KG1 (cell line): ENCODE data around the gene BCAS4.

Experiments used
- DNase-seq: peaks from one replicate; lab custom pipeline; 2025; lab: John Stamatoyannopoulos, UW

BCAS4 gene

DNA sequence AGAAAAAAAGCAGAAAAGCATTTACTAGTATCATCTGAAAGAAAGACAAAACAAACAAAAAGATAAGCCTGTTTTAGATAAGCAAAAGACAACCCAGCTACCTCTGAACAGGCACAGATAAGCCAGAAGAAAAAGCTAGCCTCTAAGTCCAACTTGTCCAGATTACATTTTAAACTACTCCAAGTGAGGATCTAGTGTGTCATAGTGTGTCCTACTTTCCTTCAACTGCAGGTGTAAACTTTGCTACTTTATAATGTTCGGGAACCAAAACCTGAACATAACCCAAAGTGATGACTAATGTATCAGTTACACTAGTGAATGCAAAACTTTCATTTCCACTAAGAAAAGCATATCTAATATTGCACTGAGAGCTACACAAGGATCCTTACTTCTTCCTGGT, 116.9 kb downstream of the BCAS4 start:
- DNase-seq, result no peak

DNA sequence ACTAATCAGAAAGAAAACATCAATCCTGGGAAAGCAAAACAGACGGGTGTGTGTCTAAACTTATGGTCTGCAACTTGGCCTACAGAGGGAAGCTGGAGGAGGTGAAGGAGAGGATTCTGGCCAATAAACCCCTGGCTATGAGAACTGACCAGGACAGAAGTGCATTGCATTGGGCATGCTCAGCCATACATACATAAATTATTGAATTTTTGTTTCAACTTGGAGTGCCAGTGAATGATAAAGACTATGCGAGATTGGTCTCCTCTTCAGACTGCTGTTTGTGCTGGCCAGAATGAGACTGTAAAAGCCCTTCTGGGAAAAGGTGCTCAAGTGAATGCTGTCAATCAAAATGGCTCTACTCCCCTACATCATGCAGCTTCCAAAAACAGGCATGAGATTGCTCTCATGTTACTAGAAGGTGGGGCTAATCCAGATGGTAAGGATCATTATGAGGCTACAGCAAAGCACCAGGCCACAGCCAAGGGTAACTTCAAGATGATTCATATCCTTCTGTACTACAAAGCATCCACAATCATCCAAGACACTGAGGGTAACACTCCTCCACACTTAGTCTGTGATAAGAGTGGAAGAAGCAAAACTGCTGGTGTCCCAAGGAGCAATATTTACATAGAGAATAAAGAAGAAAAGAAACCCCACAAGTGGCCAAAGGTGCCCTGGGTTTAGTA, 119.0 kb downstream of the BCAS4 start:
- no peak for DNase-seq

GRCh38 chr20:50915424-50915823, 120.6 kb downstream of the BCAS4 start:
- DNase-seq, result no peak

DNA sequence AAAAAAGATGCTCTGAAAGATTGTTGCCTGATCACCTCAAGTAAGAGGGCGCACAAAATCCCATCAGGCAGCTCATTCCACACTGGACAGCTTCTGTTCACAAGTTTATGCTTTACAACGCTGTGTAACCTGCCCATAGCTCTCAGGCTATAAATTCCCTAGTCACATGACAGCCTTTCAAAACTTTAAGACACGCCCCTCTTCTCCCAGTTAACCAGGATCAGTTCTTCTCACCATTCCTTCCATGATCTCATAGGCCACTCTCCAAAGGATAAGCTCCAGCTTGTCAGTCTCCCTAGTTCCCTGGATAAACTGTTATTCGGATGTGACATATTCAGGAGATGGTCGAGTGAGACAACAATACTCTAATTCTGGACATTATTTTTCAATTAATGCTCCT, 121.4 kb downstream of the BCAS4 start:
- no peak for DNase-seq

- DNase-seq, result no peak
Observed at GRCh38 chr20:50916934-50917333, 122.1 kb downstream of the BCAS4 start.

DNA sequence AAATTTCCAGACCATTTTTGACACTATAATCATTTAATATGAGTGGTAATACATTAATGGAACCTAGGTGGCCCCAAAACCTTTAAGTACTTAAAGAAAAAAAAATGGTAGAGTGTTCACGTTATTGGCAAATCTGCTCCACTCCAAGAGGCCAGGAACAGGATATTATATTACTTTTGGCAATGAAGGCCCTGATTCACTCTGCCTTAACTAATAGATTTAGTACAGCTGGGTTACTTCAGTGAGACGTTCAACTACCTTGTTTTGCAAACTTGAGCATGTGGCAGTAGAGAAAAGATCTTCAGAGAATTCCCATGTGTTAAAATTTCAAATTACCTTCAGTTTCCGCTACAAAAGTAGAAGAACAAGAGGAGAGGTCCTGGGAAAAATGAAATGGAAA, 123.5 kb downstream of the BCAS4 start:
- DNase-seq, result no peak

DNA sequence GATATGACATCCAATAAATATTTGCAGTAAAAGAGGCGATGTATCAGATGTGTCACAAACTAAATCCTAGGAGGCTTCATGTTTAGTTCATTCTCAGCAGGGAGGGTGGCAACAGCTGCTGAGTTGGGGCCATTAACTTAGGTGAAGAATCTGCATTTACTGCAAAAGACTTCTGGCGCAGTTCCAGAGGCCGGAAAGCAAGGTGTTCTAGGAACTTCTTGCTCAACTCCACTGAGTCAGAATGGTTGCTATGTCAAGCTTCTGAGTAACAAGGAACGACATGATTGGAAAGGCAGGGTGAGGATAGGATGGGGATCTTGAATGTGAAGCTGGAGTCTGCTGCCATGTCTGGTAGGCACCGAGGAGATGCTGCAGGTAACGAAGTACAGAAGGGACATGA, 124.7 kb downstream of the BCAS4 start:
- no peak for DNase-seq

GRCh38 chr20:50920997-50921396, 126.1 kb downstream of the BCAS4 start:
- no peak for DNase-seq

DNA sequence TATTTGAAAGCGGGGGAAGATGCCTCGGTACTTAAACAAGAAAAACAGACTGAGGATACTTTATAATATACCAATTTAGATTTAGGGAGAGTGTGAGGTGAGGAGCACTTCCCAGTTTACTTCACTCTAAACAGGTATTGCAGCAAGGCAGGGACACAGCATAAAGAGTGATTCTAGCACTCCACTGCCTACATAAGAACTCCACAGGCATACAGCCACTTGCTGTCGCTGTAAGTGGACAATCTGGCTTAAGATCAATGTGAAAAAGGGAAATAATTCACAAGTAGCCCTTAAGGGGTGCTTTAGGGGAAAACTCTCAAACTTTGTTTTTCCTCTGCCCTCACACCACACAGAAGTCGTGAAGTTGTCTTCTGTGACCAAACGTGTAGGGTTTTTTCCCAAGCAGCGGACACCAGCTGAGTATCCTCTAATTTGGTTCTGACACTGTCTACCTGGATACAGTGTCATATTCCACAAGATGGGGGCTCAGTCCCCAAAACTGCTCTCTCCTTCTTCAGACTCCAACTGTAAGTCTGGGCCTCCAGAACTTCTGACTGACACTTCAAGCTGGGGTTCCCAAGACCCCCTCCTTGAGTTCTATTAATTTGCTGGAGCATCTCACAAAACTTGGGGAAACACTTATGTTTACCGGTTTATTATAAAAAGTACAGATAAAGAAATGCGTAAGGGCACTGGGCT, 127.1 kb downstream of the BCAS4 start:
- no peak for DNase-seq

GRCh38 chr20:50924261-50924920, 129.5 kb downstream of the BCAS4 start:
- no peak for DNase-seq

- no peak for DNase-seq
Observed at GRCh38 chr20:50926530-50926929, 131.7 kb downstream of the BCAS4 start.
